ENCODE measurements around the gene CXCR3. TPM values are rescaled to one million over a fixed set of nuclear protein-coding genes. Genes with fewer than 3 reads are reported as not detected.
"Not testable (repeated sequence)": the region's sequence is repeated elsewhere in the genome, so short reads cannot be mapped to it uniquely, and the experiment has no call there.

CXCR3 gene
- total and polyA plus RNA-seq, 12 donors = 0.20 to 1.6 (median 0.39) TPM; not detected in 4

GRCh38 chrX:71615954-71616353, 2.4 kb downstream of the CXCR3 start:
- Histone ChIP-seq H3K4me3 (no peak overlapping the region), H3K27me3 (no peaks in the 10 kb centered on the region), H3K9me3 (replicated peaks in 1 of 3) (no peaks in the 10 kb centered on the region), H3K36me3 (replicated peaks in 1 of 2) (peaks cover 0 to 28% of the 10 kb centered on the region in 2 donors), H3K27ac (no peak overlapping the region), H3K4me1 (replicated peaks in 1 of 2) (no peaks in the 10 kb centered on the region)
- WGBS, 4 donors = 76 to 94% (median 79%) methylated on average over 2 to 10 of the region's 10 CpGs
- DNase-seq = no peak
- intact Hi-C loops (cut with DNase I) = no loop called here
- TF ChIP-seq, protein P1, sequence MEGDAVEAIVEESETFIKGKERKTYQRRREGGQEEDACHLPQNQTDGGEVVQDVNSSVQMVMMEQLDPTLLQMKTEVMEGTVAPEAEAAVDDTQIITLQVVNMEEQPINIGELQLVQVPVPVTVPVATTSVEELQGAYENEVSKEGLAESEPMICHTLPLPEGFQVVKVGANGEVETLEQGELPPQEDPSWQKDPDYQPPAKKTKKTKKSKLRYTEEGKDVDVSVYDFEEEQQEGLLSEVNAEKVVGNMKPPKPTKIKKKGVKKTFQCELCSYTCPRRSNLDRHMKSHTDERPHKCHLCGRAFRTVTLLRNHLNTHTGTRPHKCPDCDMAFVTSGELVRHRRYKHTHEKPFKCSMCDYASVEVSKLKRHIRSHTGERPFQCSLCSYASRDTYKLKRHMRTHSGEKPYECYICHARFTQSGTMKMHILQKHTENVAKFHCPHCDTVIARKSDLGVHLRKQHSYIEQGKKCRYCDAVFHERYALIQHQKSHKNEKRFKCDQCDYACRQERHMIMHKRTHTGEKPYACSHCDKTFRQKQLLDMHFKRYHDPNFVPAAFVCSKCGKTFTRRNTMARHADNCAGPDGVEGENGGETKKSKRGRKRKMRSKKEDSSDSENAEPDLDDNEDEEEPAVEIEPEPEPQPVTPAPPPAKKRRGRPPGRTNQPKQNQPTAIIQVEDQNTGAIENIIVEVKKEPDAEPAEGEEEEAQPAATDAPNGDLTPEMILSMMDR (IDR thresholded peaks at IDR 0.05) = no peak
- TF ChIP-seq POLR2A (IDR thresholded peaks at IDR 0.05) = no peak

DNA sequence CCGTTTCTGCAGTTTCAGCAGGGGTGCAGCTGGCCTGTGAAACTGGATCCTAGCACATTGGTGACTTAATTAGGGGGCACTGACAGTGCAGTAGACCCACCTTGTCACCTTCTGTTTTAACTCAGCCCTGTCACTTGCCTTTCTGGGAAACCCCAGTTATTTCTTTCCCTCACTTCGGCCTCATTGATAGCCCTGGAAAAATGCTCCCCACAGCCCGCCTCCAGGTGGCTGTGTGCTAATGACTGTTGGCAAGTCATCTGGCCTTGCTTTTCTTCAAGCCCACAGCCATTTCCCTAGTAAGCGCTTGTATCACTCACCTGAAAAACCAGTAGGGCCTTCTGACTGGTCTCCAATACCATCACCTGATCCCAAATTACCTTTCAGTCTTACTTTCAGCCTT, 3.3 kb downstream of the CXCR3 start:
- H3K27me3 ChIP-seq = no peaks in the 10 kb centered on the region
- H3K9me3 ChIP-seq (replicated peaks in 1 of 3) = no peaks in the 10 kb centered on the region
- peaks cover 0 to 37% of the 10 kb centered on the region in 2 donors for H3K36me3 ChIP-seq (replicated peaks in 1 of 2)
- no peak for TF ChIP-seq POLR2A (IDR thresholded peaks at IDR 0.05)
- TF ChIP-seq, protein P1 (IDR thresholded peaks at IDR 0.05) = no peak
- intact Hi-C loops (cut with DNase I) = no loop called here
- H3K27ac ChIP-seq = no peak overlapping the region
- no peak for DNase-seq
- 90 to 97% (median 94%) methylated on average over 4 of the region's 4 CpGs for WGBS, 4 donors
- H3K4me3 ChIP-seq = no peak overlapping the region
- H3K4me1 ChIP-seq (replicated peaks in 1 of 2) = no peaks in the 10 kb centered on the region

DNA sequence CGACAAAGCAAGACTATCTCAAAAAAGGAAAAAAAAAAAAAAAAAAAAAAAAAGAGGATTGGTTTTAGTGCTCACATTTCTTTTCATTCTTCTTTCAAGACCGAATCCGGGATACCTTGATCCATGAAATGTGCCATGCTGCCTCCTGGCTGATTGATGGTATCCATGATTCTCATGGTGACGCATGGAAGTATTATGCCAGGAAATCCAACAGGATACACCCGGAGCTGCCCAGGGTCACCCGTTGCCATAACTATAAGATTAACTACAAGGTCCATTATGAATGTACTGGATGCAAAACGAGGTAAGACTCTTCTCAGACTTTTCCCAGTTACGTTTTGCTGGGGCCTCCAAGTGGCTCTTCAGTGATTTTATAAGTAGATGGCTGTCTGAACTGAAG, 6.1 kb downstream of the CXCR3 start:
- no peaks in the 10 kb centered on the region for H3K9me3 ChIP-seq (replicated peaks in 1 of 3)
- H3K27ac ChIP-seq = no peak overlapping the region
- intact Hi-C loops (cut with DNase I) = no loop called here
- peaks cover 0 to 54% of the 10 kb centered on the region in 2 donors for H3K36me3 ChIP-seq (replicated peaks in 1 of 2)
- peak in 3 of 7 donors; percentile 42 to 60 (median 57) for DNase-seq
- TF ChIP-seq, protein P1 (IDR thresholded peaks at IDR 0.05) = no peak
- no peak for TF ChIP-seq POLR2A (IDR thresholded peaks at IDR 0.05)
- H3K27me3 ChIP-seq = no peaks in the 10 kb centered on the region
- H3K4me3 ChIP-seq = no peak overlapping the region
- 48 to 73% (median 57%) methylated on average over 6 to 8 of the region's 8 CpGs for WGBS, 4 donors
- no peaks in the 10 kb centered on the region for H3K4me1 ChIP-seq (replicated peaks in 1 of 2)

- H3K27me3 ChIP-seq; H3K27ac ChIP-seq; intact Hi-C loops (cut with DNase I); DNase-seq; H3K4me1 ChIP-seq (replicated peaks in 1 of 2); H3K4me3 ChIP-seq; H3K9me3 ChIP-seq (replicated peaks in 1 of 3): not testable (repeated sequence)
- 88 to 97% (median 94%) methylated on average over 6 to 9 of the region's 9 CpGs for WGBS, 4 donors
- H3K36me3 ChIP-seq (replicated peaks in 1 of 2) = peaks cover 0 to 54% of the 10 kb centered on the region in 2 donors
These were observed 6.6 kb downstream of the CXCR3 start for GRCh38 chrX:71611736-71612135.

- Histone ChIP-seq H3K9me3 (replicated peaks in 1 of 3) (no peaks in the 10 kb centered on the region), H3K27ac (no peak overlapping the region), H3K27me3 (no peaks in the 10 kb centered on the region), H3K36me3 (replicated peaks in 1 of 2) (peaks cover 0 to 70% of the 10 kb centered on the region in 2 donors), H3K4me1 (replicated peaks in 1 of 2) (no peaks in the 10 kb centered on the region), H3K4me3 (no peak overlapping the region)
- TF ChIP-seq, protein P1 (IDR thresholded peaks at IDR 0.05) = no peak
- no peak for TF ChIP-seq POLR2A (IDR thresholded peaks at IDR 0.05)
- intact Hi-C loops (cut with DNase I) = no loop called here
- WGBS, 4 donors = 75 to 93% (median 82%) methylated on average over 3 of the region's 3 CpGs
- DNase-seq = no peak
These were observed 9.1 kb downstream of the CXCR3 start for GRCh38 chrX:71609095-71609750.

Data from adrenal gland (tissue), 12 donors.